ENCODE measurements around the gene TBC1D2B.

GRCh38 chr15:78069462-78070029 is 8.0 kb downstream of the TBC1D2B start:
- TF ChIP-seq GATA3 (IDR thresholded peaks at IDR 0.05; ENCODE audit: low read depth, low read length) (no peak), GATA2 (IDR thresholded peaks at IDR 0.05; ENCODE audit: low read depth, low read length) (0 out of 2 replicates have a peak, but pooled peaks have one; percentile 2)
